Activated T-cell treated with anti-CD3 and anti-CD28 coated beads for 4 hours (primary cell): ENCODE results near the gene CTU1.

Experiments
- DNase-seq: peaks from one replicate; pipeline ENCODE4 v3.0.0-alpha.2; 2020

Gene CTU1

DNA sequence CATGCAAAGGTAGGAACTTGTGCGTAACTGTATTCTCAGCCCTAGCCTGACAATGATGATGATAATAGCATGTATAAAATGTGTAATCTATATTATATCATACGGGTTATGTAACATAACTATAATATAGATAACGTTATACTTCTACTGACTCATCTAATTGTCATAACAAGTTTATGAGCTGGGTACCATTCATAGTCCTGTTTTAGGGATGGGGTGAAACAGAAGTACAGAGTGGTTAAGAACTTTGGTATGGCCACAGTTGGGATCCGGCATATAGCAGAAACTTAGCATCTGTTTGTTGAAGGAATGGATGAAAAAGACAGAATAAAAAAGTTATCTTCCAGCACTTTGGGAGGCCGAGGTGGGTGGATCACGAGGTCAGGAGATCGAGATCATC lies 5.2 kb downstream of the CTU1 start:
- DNase-seq = no peak

- DNase-seq = no peak
Measured at GRCh38 chr19:51101171-51101865, 6.9 kb downstream of the CTU1 start.

- no peak for DNase-seq
Measured at GRCh38 chr19:51100601-51101000, 7.6 kb downstream of the CTU1 start.

DNA sequence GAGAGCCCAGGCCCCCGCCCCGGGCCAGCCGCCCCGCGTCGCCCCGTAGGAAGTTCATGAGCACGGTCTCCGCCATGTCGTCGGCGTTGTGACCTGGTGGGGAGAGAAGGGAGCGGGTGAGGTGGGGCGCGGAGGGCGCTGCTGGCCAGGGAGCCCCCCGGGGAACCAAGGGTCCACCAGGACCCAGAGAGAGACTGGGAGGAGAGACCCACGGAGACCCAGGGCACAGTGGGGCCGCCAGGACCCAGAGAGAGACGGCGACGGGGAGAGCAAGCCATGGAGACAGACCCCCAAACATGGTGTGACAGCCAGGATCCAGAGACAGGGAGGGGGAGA lies 9.2 kb downstream of the CTU1 start:
- no peak for DNase-seq

GRCh38 chr19:51098365-51099046 lies 9.7 kb downstream of the CTU1 start:
- DNase-seq = no peak

GRCh38 chr19:51097796-51098195 lies 10.4 kb downstream of the CTU1 start:
- DNase-seq = no peak

GRCh38 chr19:51097166-51097738 lies 11.0 kb downstream of the CTU1 start:
- peak; percentile 57 for DNase-seq

DNA sequence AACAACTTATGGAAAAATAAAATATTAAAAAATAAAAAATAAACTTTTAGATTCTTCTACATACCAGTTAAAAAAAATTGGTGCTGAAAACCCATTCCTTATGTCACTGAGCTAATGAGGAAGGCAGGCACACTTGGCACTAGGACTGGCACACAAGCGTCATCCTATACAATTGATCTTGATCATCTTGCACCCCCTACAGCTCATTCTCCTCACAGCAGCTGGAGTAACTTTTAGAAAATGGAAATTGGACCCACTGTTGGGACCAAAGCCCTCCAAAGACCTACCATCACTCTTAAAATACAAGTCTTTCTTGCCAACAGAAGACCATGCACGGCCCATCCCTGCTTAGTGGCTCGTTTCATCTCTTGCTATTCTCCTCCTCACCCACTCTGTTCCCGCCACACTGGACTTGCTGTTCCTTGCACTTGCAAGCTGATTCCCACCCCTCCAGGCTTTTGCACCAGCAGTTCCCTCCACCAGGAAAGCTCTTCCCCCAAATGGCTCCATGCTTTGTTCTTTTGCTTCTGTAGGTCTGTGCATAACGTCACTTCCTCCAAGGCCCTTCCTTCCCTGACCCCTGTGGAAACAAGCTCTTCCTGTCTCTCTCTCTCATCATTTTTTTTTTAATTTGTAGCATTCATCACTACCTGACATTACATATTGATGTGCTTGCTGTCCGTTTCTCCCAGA lies 11.6 kb downstream of the CTU1 start:
- no peak for DNase-seq

DNA sequence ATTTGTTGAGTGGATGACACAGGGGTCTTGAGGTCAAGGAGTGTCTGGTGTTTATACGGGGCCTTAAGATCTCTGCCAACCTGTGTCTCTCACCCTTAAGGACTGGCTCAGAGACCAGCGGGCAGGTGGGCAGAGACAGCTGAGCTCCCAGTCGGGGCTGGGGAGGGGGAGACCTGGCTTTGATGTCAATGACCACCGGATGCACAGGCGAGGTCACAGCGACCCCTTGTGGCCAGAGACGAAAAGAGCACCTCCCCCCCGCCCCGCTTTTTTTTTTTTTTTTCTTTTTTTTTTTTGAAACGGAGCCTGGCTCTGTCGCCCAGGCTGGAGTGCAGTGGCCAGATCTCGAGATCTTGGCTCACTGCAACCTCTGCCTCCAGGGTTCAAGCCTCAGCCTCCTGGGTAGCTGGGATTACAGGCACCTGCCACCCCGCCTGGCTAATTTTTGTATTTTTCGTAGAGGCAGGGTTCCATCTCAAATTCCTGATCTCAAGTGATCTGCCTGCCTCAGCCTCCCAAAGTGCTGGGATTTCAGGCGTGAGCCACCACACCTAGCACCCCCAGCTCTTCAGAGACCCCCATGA lies 13.4 kb downstream of the CTU1 start:
- DNase-seq = no peak

- no peak for DNase-seq
Measured at GRCh38 chr19:51093510-51094345, 14.5 kb downstream of the CTU1 start.

GRCh38 chr19:51093101-51093500 lies 15.1 kb downstream of the CTU1 start:
- no peak for DNase-seq

DNA sequence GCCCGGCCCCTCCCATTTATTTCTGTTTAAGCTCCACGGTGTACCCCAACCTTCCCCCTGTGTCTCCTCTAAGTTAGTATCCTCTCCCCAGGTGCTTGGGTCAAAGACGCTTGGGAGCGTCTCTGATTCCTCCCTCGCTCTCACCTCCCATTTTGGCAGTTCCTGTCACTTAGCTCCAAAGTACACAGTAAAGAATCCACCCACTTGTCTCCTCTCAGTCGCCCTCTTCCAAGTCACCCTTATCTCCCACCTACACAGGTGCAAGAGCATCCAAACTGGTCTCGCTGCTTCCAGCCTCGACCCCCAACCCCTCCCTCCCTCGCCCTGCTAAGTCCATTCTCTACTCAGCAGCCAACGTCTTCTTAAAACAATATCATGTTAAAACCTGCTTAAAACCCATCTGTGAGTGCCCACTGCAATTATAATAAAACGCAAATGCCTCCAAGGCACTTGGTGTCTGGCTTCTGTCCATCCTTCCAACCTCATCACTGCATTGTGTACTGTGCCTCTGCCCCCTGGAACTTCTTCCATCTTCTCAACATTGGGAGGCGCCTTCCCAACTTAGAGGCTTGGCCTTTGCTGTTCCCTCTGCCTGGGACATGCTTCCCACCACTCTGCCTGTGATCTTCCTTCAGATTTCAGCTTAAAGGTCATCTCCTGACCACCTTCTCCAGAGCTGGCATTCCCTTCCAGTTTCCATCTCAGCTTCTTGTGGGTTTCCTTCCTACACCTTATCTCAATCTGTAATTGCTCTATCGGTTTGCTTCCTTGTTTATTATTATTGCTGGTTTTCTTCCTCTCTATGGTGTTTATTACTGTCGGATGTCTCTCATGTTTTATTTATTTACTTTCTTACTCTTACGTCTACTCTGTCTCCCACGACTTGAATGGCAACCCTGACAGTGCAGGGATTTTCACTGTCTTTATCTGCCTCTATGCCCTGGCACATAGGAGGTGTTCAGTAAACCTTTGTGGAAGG lies 16.0 kb downstream of the CTU1 start:
- DNase-seq = no peak

- no peak for DNase-seq
Measured at GRCh38 chr19:51091126-51091525, 17.1 kb downstream of the CTU1 start.

DNA sequence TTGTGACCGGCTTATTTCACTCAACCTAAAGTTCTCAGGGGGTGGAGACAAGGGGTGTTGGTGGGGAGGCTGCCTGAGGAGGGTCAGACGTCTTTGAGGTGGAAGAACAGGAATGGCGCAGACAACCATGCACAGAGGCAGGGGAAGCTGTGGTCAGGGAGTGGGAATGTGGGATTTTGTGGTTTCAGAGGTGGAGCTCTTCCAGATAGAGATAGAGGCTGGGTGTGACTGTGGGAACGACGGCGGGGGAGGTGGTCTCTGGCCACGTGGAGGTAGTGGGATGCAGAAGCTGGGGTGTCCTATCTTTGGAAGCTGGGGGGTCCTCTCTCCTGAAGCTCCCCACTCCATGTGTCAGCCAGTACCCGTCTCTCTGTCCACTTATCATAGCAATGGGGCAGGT lies 17.7 kb downstream of the CTU1 start:
- DNase-seq = no peak

DNA sequence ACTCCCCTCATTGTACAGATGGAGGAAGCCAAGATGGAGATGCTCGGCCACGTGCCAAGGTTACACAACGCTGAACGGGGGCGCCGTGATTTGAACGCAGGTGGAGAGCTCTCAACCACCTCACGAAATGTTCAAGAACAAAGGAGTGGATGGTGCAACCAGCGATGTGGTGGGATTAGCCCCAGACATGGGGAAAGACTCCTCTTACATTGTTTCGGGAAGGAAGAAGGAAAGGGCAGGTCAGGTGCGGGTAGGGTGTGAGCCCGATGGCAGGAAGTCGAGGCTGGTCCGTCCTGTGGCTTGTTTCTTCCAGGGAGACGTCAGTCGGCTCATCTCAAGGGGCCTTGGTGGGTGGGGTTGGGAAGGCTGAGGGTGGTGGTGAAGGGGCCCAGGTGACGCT lies 18.4 kb downstream of the CTU1 start:
- DNase-seq = no peak

GRCh38 chr19:51086153-51086850 lies 21.9 kb downstream of the CTU1 start:
- no peak for DNase-seq

- DNase-seq = no peak
Measured at GRCh38 chr19:51084505-51084904, 23.7 kb downstream of the CTU1 start.

GRCh38 chr19:51083783-51084182 lies 24.4 kb downstream of the CTU1 start:
- DNase-seq = no peak

DNA sequence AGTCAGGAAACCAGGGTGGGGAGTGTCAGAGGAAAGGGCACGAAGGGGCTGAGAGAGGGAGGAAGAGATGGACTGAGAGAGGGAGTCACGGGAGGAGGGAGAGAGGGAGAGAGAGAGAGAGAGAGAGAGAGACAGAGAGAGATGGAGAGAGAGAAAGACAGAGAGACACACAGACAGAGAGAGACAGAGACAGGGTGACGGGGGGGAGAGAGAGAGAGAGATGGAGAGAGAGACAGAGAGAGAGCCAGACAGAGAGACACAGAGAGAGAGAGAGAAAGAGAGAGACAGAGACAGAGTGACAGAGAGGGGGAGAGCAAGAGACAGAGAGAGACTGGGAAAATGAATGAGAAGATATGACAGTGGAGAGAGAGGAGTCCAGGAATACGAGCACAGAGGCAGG lies 25.0 kb downstream of the CTU1 start:
- DNase-seq = no peak

GRCh38 chr19:51082611-51083010 lies 25.6 kb downstream of the CTU1 start, which contains the start of gene KLK14:
Gene KLK14, minus strand, starts transcription at chr19:51082887. Its CDS starts 273 bp downstream, at chr19:51082614.
- DNase-seq = no peak

GRCh38 chr19:51081476-51081875 lies 26.7 kb downstream of the CTU1 start:
- no peak for DNase-seq
